CD14-positive monocyte (primary cell): ENCODE results near the gene CLCNKB. TPM values are rescaled to one million over a fixed set of nuclear protein-coding genes. Genes with fewer than 3 reads are reported as not detected.
"Not testable (repeated sequence)": the region's sequence is repeated elsewhere in the genome, so short reads cannot be mapped to it uniquely, and the experiment has no call there.

Experiments used
- DNase-seq, 3 donors: peaks; one replicate each; pipeline ENCODE4 v3.0.0-alpha.2; 2011 to 2022
- H2AFZ ChIP-seq: 2 replicates; pipeline ENCODE4 v1.6.0; 2012; ENCODE audit warnings: mild to moderate bottlenecking, low read depth, low read length, inconsistent platforms; ENCODE audit not compliant: insufficient read depth, poor library complexity, severe bottlenecking
- H3K27ac ChIP-seq, 2 donors: 1 replicate in 1 of 2; 2 replicates in 1 of 2; pipeline ENCODE4 v1.5.1; 2012 to 2013; ENCODE audit warnings: low read length in 2 of 2, control low read depth in 1 of 2, inconsistent platforms in 1 of 2, low read depth in 1 of 2, mild to moderate bottlenecking in 1 of 2
- H3K27me3 ChIP-seq, 2 donors: one replicate each; pipeline versions ENCODE4 v1.6.0 to v1.6.1; 2011 to 2013; ENCODE audit warnings: low read length in 2 of 2; ENCODE audit not compliant: control insufficient read depth in 2 of 2, insufficient read depth in 2 of 2
- H3K36me3 ChIP-seq, 2 donors: replicated peaks in 1 of 2; 1 replicate in 1 of 2; 2 replicates in 1 of 2; pipeline versions ENCODE4 v1.5.1 to v1.6.1; 2012 to 2013; ENCODE audit warnings: low read length in 2 of 2, control low read depth in 1 of 2, inconsistent platforms in 1 of 2, mild to moderate bottlenecking in 1 of 2; ENCODE audit not compliant: insufficient read depth in 2 of 2, control insufficient read depth in 1 of 2
- H3K4me1 ChIP-seq, 2 donors: 1 replicate in 1 of 2; 2 replicates in 1 of 2; pipeline versions ENCODE4 v1.5.1 to v1.6.1; 2012 to 2013; ENCODE audit warnings: low read length in 2 of 2, control low read depth in 1 of 2, inconsistent platforms in 1 of 2, mild to moderate bottlenecking in 1 of 2, moderate library complexity in 1 of 2; ENCODE audit not compliant: insufficient read depth in 2 of 2, control insufficient read depth in 1 of 2
- H3K4me2 ChIP-seq: replicated peaks from 2 replicates; pipeline ENCODE3; 2012; ENCODE audit warnings: low read length, moderate library complexity, mild to moderate bottlenecking; ENCODE audit not compliant: poor library complexity, severe bottlenecking; ENCODE audit errors: extremely low read depth
- H3K4me3 ChIP-seq, 3 experiments: fragments of 200-600 bp in 1 of 3; sonication (generic) in 1 of 3; replicated peaks in 1 of 3; 1 replicate in 2 of 3; 2 replicates in 1 of 3; pipeline ENCODE4 v1.5.1; 2011 to 2013; ENCODE audit warnings: low read length in 3 of 3, mild to moderate bottlenecking in 3 of 3, control low read depth in 2 of 3, low read depth in 2 of 3, inconsistent platforms in 1 of 3, moderate library complexity in 1 of 3
- H3K79me2 ChIP-seq: 2 replicates; pipeline ENCODE4 v1.6.0; 2012; ENCODE audit warnings: mild to moderate bottlenecking, control low read depth, inconsistent platforms, low read length, moderate library complexity; ENCODE audit not compliant: insufficient read depth
- H3K9ac ChIP-seq: 2 replicates; pipeline ENCODE4 v1.6.0; 2017; ENCODE audit warnings: low read length, mild to moderate bottlenecking; ENCODE audit not compliant: insufficient read depth, poor library complexity, severe bottlenecking
- H3K9me3 ChIP-seq, 2 donors: replicated peaks in 1 of 2; 1 replicate in 1 of 2; 2 replicates in 1 of 2; pipeline versions ENCODE4 v1.5.1 to v1.6.1; 2012 to 2013; ENCODE audit warnings: low read length in 2 of 2, control low read depth in 1 of 2; ENCODE audit not compliant: control insufficient read depth in 1 of 2, insufficient read depth in 1 of 2
- H4K20me1 ChIP-seq: 2 replicates; pipeline ENCODE4 v1.6.0; 2012; ENCODE audit warnings: mild to moderate bottlenecking, low read length, control low read depth, moderate library complexity; ENCODE audit not compliant: insufficient read depth
- H3K27ac Mint-ChIP-seq, 7 donors: one replicate each; pipeline ENCODE4 v1.8.0; 2020; ENCODE audit warnings: mild to moderate bottlenecking in 7 of 7, mixed read lengths in 7 of 7, moderate library complexity in 6 of 7, inconsistent platforms in 2 of 7
- H3K27me3 Mint-ChIP-seq, 3 donors: one replicate each; pipeline ENCODE4 v1.8.0; 2021 to 2022; ENCODE audit warnings: low read depth in 3 of 3, mild to moderate bottlenecking in 3 of 3, mixed read lengths in 3 of 3, moderate library complexity in 3 of 3, inconsistent platforms in 1 of 3
- H3K36me3 Mint-ChIP-seq, 2 donors: one replicate each; pipeline ENCODE4 v1.8.0; 2020; ENCODE audit warnings: mixed read lengths in 2 of 2, inconsistent platforms in 1 of 2, mild to moderate bottlenecking in 1 of 2
- H3K4me1 Mint-ChIP-seq: one replicate; pipeline ENCODE4 v1.8.0; 2020; ENCODE audit warnings: mild to moderate bottlenecking, mixed read lengths
- H3K4me3 Mint-ChIP-seq, 2 donors: one replicate each; pipeline ENCODE4 v1.8.0; 2020; ENCODE audit warnings: mild to moderate bottlenecking in 2 of 2, mixed read lengths in 2 of 2, moderate library complexity in 1 of 2
- H3K9me3 Mint-ChIP-seq, 7 donors: one replicate each; pipeline ENCODE4 v1.8.0; 2020 to 2022; ENCODE audit warnings: mixed read lengths in 7 of 7, mild to moderate bottlenecking in 6 of 7, moderate library complexity in 6 of 7, inconsistent platforms in 2 of 7
- CTCF ChIP-seq: fragments of 200-600 bp; IDR thresholded peaks from one replicate; pipeline ENCODE4 v1.8.0; 2022; ENCODE audit warnings: antibody characterized with exemption, mild to moderate bottlenecking
- WGBS: methylation state at CpG from one replicate; pipeline ENCODE4 v1.1.5; 2013; ENCODE audit warnings: missing lambda C conversion rate; ENCODE audit not compliant: insufficient coverage; 5-methylcytosine and 5-hydroxymethylcytosine counted together
- intact Hi-C, 2 donors: fragments of 100-400 bp; cut with micrococcal nuclease; formaldehyde crosslinking; loops; one replicate each; pipeline versions ENCODE4 v1.15.0 to v1.15.1; 2023
- polyA plus RNA-seq, 3 donors: library from polyadenylated mRNA; depleted of rRNA in 1 of 3; unstranded in 2 of 3; stranded (reverse) in 1 of 3; fragments of 300-500 nt in 2 of 3; fragments of >200 nt in 1 of 3; fragmentation: Illumina TruSeq in 2 of 3; gene quantifications; 1 replicate in 2 of 3; 2 replicates in 1 of 3; pipeline ENCODE4 v1.2.3, GENCODE V29; 2012 to 2021

The CLCNKB gene
- polyA plus RNA-seq, 3 donors: not detected

GRCh38 chr1:16023050-16023653 is 20.4 kb upstream of the CLCNKB start:
- H3K4me1 Mint-ChIP-seq: peaks cover 2% of the 10 kb centered on the region
- Histone ChIP-seq H3K79me2 (no peaks in the 10 kb centered on the region), H3K27ac (no peak overlapping the region), H3K36me3 (no peaks in the 10 kb centered on the region), H2AFZ (no peak overlapping the region), H3K27me3 (peaks cover 0 to 9% of the 10 kb centered on the region in 2 donors), H3K9ac (no peak overlapping the region), H3K9me3 (no peaks in the 10 kb centered on the region), H3K4me1 (peaks cover 0 to 7% of the 10 kb centered on the region in 2 donors), H4K20me1 (no peaks in the 10 kb centered on the region), H3K4me2 (no peak overlapping the region), H3K4me3 (no peak overlapping the region)
- DNase-seq: no peak
- no peak for TF ChIP-seq CTCF
- H3K27ac Mint-ChIP-seq: no peak overlapping the region
- no peak overlapping the region for H3K4me3 Mint-ChIP-seq
- H3K36me3 Mint-ChIP-seq: no peaks in the 10 kb centered on the region
- 82% methylated on average over 7 of the region's 7 CpGs for WGBS
- peaks cover 6 to 40% (median 19%) of the 10 kb centered on the region in 3 donors for H3K27me3 Mint-ChIP-seq
- no peaks in the 10 kb centered on the region for H3K9me3 Mint-ChIP-seq
- intact Hi-C loops: no loop called here

- H3K4me1 ChIP-seq, DNase-seq, H3K27ac Mint-ChIP-seq, H3K27ac ChIP-seq, H2AFZ ChIP-seq, H3K4me1 Mint-ChIP-seq, H3K9ac ChIP-seq, H3K9me3 ChIP-seq, H3K4me3 Mint-ChIP-seq, H3K36me3 ChIP-seq, H3K36me3 Mint-ChIP-seq, H3K4me3 ChIP-seq, H3K4me2 ChIP-seq, H4K20me1 ChIP-seq, H3K79me2 ChIP-seq, intact Hi-C loops, H3K9me3 Mint-ChIP-seq: not testable (repeated sequence)
- H3K27me3 Mint-ChIP-seq: peaks cover 11 to 41% (median 12%) of the 10 kb centered on the region in 3 donors
- 33% methylated on average over 2 of the region's 10 CpGs for WGBS
- H3K27me3 ChIP-seq: peaks cover 0 to 11% of the 10 kb centered on the region in 2 donors
Observed at GRCh38 chr1:16026302-16026701, 17.3 kb upstream of the CLCNKB start.
